Fibroblast of the aortic adventitia (primary cell): ENCODE data around the gene AOC1. TPM values are rescaled to one million over a fixed set of nuclear protein-coding genes. Genes with fewer than 3 reads are reported as not detected.
A peak's percentile ranks its signal among the peaks of the same experiment; 100 is the strongest.
"Not testable (repeated sequence)": the region's sequence is repeated elsewhere in the genome, so short reads cannot be mapped to it uniquely, and the experiment has no call there.

ENCODE experiments used
- DNase-seq: peaks from one replicate; pipeline ENCODE4 v3.0.0-alpha.2; 2010; ENCODE audit warnings: low read depth
- H3K4me3 ChIP-seq: 2 replicates; pipeline ENCODE4 v1.5.1; 2011; ENCODE audit warnings: low read depth, mild to moderate bottlenecking, control low read depth, low read length, moderate library complexity
- total RNA-seq: library from RNA; depleted of rRNA; stranded (reverse); fragments of >200 nt; gene quantifications from 2 replicates; pipeline ENCODE4 v1.2.3, GENCODE V29; 2012; ENCODE audit warnings: low replicate concordance
- TF ChIP-seq, protein P1 (sequence below): IDR thresholded peaks from 2 replicates; pipeline ENCODE4 v1.5.1; 2011; ENCODE audit warnings: mild to moderate bottlenecking, low read length, control low read depth, inconsistent platforms; ENCODE audit not compliant: insufficient read depth

Gene AOC1
- total RNA-seq, 1 donor = not detected

DNA sequence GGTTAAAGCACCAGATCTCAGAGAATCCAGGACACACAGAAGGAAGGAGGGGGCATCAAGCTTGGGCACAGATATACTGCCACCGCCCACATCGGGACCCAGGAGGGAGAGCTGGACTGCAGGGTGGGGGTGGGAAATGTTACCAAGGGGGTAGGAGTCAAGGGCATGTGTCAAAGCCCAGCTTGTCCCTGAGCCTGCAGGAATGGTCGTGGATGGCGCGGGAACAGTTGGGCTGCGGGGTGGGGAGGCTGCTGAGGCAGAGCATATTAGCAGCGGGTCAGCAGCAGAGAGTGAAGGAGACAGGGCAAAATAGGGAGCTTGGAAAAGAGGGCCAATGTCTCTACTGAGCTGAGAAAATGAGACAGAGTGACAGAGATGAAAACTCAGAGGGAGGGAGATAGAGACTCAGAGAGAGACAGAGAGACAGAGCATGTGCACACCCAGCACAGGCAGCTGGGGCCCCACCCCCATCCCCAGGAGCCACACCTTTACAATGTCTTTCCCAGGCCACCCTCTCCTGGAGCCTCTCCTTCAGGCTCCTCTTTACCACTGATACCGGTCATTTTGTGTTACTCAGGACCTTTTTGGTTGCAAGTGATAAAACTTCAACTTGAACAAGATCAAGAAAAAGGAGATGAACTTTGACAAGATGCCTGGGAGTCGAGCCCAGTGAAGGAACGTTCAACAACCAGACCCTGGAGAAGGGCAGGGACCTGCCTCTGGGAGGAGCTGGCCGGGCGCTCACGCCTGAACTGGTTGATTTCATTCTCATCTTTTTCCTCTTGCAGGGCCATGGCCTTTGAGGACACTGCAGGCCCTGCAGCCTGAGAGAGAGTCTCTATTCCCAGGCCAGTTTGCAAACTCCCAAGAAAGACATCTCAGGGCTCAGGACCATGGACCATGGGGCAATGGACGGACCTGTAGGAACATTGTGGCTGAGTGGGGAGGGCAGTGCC lies 50.0 kb downstream of the AOC1 start:
- no peak overlapping the region for H3K4me3 ChIP-seq
- TF ChIP-seq, protein P1, sequence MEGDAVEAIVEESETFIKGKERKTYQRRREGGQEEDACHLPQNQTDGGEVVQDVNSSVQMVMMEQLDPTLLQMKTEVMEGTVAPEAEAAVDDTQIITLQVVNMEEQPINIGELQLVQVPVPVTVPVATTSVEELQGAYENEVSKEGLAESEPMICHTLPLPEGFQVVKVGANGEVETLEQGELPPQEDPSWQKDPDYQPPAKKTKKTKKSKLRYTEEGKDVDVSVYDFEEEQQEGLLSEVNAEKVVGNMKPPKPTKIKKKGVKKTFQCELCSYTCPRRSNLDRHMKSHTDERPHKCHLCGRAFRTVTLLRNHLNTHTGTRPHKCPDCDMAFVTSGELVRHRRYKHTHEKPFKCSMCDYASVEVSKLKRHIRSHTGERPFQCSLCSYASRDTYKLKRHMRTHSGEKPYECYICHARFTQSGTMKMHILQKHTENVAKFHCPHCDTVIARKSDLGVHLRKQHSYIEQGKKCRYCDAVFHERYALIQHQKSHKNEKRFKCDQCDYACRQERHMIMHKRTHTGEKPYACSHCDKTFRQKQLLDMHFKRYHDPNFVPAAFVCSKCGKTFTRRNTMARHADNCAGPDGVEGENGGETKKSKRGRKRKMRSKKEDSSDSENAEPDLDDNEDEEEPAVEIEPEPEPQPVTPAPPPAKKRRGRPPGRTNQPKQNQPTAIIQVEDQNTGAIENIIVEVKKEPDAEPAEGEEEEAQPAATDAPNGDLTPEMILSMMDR = no peak
- no peak for DNase-seq

DNA sequence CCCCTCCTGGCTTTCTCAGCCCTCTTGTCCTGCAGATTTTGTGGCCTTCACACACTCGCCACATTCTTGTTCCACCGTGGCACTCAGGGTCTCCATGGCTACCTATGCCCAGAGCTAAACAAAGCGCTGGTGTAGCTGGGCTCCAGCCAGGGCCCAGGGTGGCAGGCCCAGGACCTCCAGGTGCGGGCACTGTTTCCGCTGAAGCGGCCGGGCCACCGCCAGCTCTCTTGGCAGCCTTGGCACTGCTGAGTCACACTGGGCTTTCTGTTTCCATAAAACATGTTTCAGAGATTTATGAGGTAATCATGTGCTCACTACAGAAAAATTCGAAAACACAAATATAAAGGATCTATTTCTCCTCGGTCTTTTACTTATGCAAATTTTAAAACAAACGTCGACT lies 51.3 kb downstream of the AOC1 start:
- TF ChIP-seq, protein P1 = no peak
- peak; percentile 43 for DNase-seq
- H3K4me3 ChIP-seq = no peak overlapping the region

GRCh38 chr7:150904011-150904909 lies 51.9 kb downstream of the AOC1 start:
- TF ChIP-seq, protein P1 = no peak
- no peak for DNase-seq
- no peak overlapping the region for H3K4me3 ChIP-seq

DNA sequence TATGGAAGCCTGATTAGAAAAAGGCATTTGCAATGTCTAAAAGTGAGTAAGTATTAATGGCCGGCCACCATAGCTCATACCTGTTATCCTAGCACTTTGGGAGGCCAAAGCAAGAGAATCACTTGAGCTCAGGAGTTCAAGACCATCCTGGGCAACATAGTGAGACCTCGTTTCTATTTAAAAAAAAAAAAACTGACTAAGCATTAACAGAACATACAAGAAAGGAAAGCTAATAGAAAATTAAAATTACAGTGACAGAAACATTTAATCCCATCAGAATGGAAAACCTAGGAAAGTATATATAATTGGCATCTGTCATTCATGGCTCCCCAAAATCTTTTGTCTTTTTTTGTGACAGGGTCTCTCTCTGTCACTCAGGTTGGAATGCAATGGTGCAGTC lies 55.9 kb downstream of the AOC1 start:
- no peak overlapping the region for H3K4me3 ChIP-seq
- DNase-seq = no peak
- TF ChIP-seq, protein P1 = no peak

DNA sequence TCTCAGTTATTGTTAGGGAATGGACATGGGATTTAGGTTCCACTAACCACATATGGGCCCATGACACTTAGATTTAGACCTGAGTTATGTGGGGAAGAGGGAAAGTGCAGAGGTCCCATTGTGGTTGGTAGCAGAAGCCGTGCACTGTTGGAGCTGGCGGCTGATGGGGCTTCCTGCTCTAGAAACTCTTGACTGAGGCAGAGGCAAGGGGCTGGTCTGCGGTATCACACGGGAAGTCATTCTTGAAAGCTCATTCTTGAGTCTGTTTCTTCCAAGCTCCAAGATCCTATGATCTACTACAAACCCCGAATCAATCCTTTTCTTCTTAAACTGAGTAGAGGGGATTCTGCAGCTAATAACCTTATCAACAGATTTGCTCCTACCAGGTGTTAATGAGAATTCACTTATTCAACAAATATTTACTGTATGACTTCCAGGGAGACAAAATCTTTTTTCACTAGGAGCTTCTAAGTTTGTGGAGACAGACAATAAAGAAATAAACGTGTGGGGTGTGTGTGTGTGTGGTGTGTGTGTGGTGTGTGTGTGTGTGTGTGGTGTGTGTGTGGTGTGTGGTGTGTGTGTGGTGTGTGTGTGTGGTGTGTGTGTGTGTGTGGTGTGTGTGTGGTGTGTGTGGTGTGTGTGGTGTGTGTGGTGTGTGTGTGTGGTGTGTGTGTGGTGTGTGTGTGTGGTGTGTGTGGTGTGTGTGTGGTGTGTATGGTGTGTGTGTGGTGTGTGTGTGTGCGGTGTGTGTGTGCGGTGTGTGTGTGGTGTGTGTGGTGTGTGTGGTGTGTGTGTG lies 57.1 kb downstream of the AOC1 start:
- TF ChIP-seq, protein P1 = no peak
- no peak overlapping the region for H3K4me3 ChIP-seq
- no peak for DNase-seq

GRCh38 chr7:150910305-150910995 lies 58.1 kb downstream of the AOC1 start:
- DNase-seq = not testable (repeated sequence)

More at GRCh38 chr7:150910305-150910995, 58.1 kb downstream of the AOC1 start:
- not testable (repeated sequence) for H3K4me3 ChIP-seq
